Activated naive CD4-positive, alpha-beta T cell treated with anti-CD3 and anti-CD28 coated beads, Interleukin-2, amount 50 U/mL, for 72 hours (primary cell): Measurements from ENCODE around the gene TTC7B. TPM values are rescaled to one million over a fixed set of nuclear protein-coding genes. Genes with fewer than 3 reads are reported as not detected.

Experiments used
- ATAC-seq, 2 donors: fragments of 150-1000 bp; cut with Tn5 transposase; 2 replicates each; pipeline ENCODE4 v1.10.0; 2021; ENCODE audit warnings: mild to moderate bottlenecking in 2 of 2, moderate library complexity in 2 of 2
- DNase-seq, 2 donors: peaks; one replicate each; pipeline ENCODE4 v3.0.0; 2021 to 2022; ENCODE audit warnings: low spot score in 2 of 2
- H3K27ac Mint-ChIP-seq, 2 donors: one replicate each; pipeline ENCODE4 v1.8.0; 2022; ENCODE audit warnings: mild to moderate bottlenecking in 2 of 2, mixed read lengths in 2 of 2
- H3K36me3 Mint-ChIP-seq, 2 donors: one replicate each; pipeline ENCODE4 v1.8.0; 2022; ENCODE audit warnings: mixed read lengths in 2 of 2
- H3K9me3 Mint-ChIP-seq, 2 donors: one replicate each; pipeline ENCODE4 v1.8.0; 2022; ENCODE audit warnings: mixed read lengths in 2 of 2
- total RNA-seq, 2 donors: library from RNA; stranded (reverse); gene quantifications; one replicate each; pipeline ENCODE4 v1.2.3, GENCODE V29; 2022

TTC7B gene
- total RNA-seq, 2 donors from 2014 or later = 7.2 to 9.1 TPM

GRCh38 chr14:90508536-90509254, 307.5 kb downstream of the TTC7B start:
- Mint-ChIP-seq H3K36me3 (no peaks in the 10 kb centered on the region), H3K9me3 (no peaks in the 10 kb centered on the region), H3K27ac (peak overlapping the region in 1 of 2 donors; percentile 82)
- no peak for DNase-seq
- ATAC-seq = no peak

DNA sequence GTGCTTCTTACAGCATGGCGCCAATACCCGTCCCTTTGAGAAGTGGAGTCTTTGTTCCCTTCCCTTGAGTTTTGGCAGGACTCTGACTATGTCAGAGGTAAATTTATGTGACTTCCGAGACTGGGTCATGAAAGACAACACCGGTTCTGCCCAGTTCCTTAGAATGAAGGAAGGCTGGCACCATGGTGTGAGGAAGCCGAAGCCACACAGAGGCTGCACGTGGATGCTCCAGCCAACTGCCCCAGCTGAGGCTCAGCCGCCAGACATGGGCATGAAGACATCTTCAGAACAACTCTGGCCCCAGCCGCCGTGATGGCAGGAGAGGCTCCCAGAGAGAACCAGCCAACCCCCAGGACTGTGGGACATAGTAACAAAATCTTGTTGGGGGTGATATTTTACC, 308.2 kb downstream of the TTC7B start:
- no peak for DNase-seq
- Mint-ChIP-seq H3K36me3 (no peaks in the 10 kb centered on the region), H3K9me3 (no peaks in the 10 kb centered on the region), H3K27ac (no peak overlapping the region)
- no peak for ATAC-seq

DNA sequence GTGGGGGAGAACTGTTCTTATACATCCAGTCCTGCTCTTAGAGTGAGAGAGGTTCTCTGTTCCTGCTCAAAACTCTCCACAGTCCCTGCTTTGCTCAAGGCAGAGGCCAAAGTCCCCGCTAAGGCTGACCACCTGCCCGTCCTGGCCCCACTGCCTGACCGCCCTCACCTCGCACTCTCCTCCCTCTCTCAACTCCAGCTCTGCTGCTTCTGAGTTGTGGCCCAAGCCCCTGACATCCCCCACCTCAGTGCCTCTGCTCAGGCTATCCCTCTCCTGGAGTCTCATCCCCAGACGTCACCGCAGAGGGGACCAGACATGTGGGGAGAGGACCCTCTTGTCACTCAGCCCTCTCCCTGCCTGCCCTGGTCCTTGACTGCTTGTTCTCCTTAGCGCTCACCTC, 308.8 kb downstream of the TTC7B start:
- DNase-seq = no peak
- no peak for ATAC-seq

GRCh38 chr14:90506748-90507147, 309.5 kb downstream of the TTC7B start:
- H3K9me3 Mint-ChIP-seq = no peaks in the 10 kb centered on the region
- H3K36me3 Mint-ChIP-seq = no peaks in the 10 kb centered on the region
- ATAC-seq (no peak), DNase-seq (no peak)
- H3K27ac Mint-ChIP-seq = no peak overlapping the region

More for the DNA sequence above, 308.8 kb downstream of the TTC7B start:
- H3K36me3 Mint-ChIP-seq = no peaks in the 10 kb centered on the region
- H3K9me3 Mint-ChIP-seq = no peaks in the 10 kb centered on the region
- H3K27ac Mint-ChIP-seq = no peak overlapping the region

DNA sequence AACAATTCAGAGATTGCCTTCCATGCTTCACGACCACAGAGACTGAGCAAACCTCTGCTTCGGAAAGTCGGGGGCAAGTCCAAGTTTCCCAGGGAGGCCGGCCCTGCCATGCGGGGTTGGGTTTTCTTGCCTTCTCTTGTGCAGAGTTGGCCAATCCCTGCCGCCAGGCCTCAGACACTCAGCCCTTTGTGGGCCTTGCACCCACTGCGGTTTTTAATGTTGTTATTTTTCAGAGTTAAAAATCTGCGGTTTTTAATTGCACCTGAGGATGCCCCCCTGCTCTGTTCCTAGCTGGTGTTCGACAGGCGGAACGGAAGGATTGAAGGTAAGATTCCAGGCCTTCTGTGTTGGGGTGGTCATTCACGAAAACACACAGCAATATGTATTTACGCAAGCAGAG, 310.7 kb downstream of the TTC7B start:
- no peak for ATAC-seq
- Mint-ChIP-seq H3K36me3 (no peaks in the 10 kb centered on the region), H3K9me3 (no peaks in the 10 kb centered on the region), H3K27ac (no peak overlapping the region)
- DNase-seq = no peak

- H3K9me3 Mint-ChIP-seq = no peaks in the 10 kb centered on the region
- ATAC-seq = no peak
- no peaks in the 10 kb centered on the region for H3K36me3 Mint-ChIP-seq
- no peak overlapping the region for H3K27ac Mint-ChIP-seq
- DNase-seq = no peak
Measured at GRCh38 chr14:90504643-90505042, 311.6 kb downstream of the TTC7B start.

GRCh38 chr14:90503582-90503981, 312.6 kb downstream of the TTC7B start:
- no peaks in the 10 kb centered on the region for H3K36me3 Mint-ChIP-seq
- no peak overlapping the region for H3K27ac Mint-ChIP-seq
- DNase-seq = no peak
- ATAC-seq = no peak
- no peaks in the 10 kb centered on the region for H3K9me3 Mint-ChIP-seq

- no peaks in the 10 kb centered on the region for H3K36me3 Mint-ChIP-seq
- no peaks in the 10 kb centered on the region for H3K9me3 Mint-ChIP-seq
- H3K27ac Mint-ChIP-seq = no peak overlapping the region
- no peak for ATAC-seq
- DNase-seq = no peak
Measured at GRCh38 chr14:90502760-90503159, 313.5 kb downstream of the TTC7B start.

GRCh38 chr14:90500665-90501370, 315.4 kb downstream of the TTC7B start:
- no peak for DNase-seq
- H3K27ac Mint-ChIP-seq = no peak overlapping the region
- no peaks in the 10 kb centered on the region for H3K9me3 Mint-ChIP-seq
- H3K36me3 Mint-ChIP-seq = no peaks in the 10 kb centered on the region
- ATAC-seq = peak in 1 of 2 donors; percentile 43

GRCh38 chr14:90499908-90500664, 316.1 kb downstream of the TTC7B start:
- ATAC-seq = no peak
- no peak for DNase-seq
- Mint-ChIP-seq H3K36me3 (no peaks in the 10 kb centered on the region), H3K9me3 (peaks cover 0 to 2% of the 10 kb centered on the region in 2 donors), H3K27ac (no peak overlapping the region)

DNA sequence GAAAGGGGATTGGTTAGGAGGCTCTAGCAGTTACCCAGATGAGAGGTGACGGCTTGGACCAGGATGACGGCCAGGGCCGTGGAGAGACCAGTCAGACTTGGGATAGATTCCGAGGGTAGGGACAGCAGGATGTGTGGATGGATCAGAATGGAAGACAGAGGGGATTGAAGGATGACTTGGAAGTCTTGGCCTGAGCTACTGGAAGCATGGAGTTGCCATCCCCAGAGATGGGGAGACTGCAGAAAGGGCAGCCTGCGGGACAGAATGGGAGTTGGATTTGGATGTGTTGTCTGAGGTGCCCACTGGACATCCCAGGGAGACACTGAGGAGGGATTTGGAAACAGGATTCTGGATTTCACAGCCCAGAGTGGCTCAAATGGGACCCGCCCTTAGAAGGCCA, 317.1 kb downstream of the TTC7B start:
- Mint-ChIP-seq H3K9me3 (peaks cover 0 to 7% of the 10 kb centered on the region in 2 donors), H3K36me3 (no peaks in the 10 kb centered on the region), H3K27ac (no peak overlapping the region)
- no peak for DNase-seq
- no peak for ATAC-seq

DNA sequence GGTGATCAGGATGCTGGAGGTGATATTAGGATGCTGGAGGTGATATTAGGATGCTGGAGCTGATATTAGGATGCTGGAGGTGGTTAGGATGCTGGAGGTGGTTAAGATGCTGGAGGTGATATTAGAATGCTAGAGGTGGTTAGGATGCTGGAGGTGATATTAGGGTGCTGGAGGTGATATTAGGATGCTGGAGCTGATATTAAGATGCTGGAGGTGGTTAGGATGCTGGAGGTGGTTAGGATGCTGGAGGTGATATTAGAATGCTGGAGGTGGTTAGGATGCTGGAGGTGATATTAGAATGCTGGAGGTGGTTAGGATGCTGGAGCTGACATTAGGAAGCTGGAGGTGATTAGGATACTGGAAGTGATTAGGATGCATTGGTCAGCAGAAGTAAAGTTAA, 318.0 kb downstream of the TTC7B start:
- H3K36me3 Mint-ChIP-seq = no peaks in the 10 kb centered on the region
- H3K9me3 Mint-ChIP-seq = peaks cover 0 to 7% of the 10 kb centered on the region in 2 donors
- DNase-seq (no peak), ATAC-seq (no peak)
- H3K27ac Mint-ChIP-seq = no peak overlapping the region

GRCh38 chr14:90496379-90496778, 319.9 kb downstream of the TTC7B start:
- no peak for ATAC-seq
- DNase-seq = no peak
- H3K27ac Mint-ChIP-seq = no peak overlapping the region
- H3K36me3 Mint-ChIP-seq = no peaks in the 10 kb centered on the region
- peaks cover 0 to 7% of the 10 kb centered on the region in 2 donors for H3K9me3 Mint-ChIP-seq

GRCh38 chr14:90495357-90496276, 320.6 kb downstream of the TTC7B start:
- DNase-seq = peak in 1 of 2 donors; percentile 59
- H3K9me3 Mint-ChIP-seq = peaks cover 0 to 7% of the 10 kb centered on the region in 2 donors
- no peak overlapping the region for H3K27ac Mint-ChIP-seq
- ATAC-seq = no peak
- no peaks in the 10 kb centered on the region for H3K36me3 Mint-ChIP-seq

DNA sequence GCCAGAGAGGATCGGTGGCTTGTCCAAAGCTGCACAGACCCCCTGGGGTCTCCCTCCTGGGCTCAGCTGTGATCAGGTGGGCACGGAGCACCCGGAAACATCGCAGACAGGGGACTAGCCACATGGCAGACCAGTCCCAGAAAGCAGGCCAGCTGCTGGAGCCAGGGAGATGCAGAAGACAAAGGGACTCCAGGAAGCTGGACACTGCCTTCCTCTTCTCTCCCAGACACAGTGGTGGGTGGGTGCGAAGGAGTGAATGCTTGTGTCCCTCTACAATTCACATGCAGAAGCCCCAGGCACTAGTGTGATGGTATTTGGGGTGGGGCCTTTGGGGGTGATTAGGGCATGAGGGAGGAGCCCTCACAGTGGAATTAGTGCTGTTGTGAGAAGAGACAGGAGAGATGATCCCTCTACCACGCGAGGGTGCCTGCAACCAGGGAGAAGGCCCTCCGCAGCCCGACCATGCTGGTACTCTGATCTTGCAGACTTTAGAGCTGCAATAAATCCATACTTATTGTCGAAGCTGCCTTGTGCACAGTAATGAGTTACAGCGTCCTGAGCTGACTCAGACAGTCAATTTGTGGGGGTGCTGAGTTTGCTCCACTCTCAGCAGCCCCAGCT, 324.2 kb downstream of the TTC7B start:
- ATAC-seq = no peak
- H3K27ac Mint-ChIP-seq = no peak overlapping the region
- H3K36me3 Mint-ChIP-seq = no peaks in the 10 kb centered on the region
- H3K9me3 Mint-ChIP-seq = peaks cover 0 to 7% of the 10 kb centered on the region in 2 donors
- DNase-seq = no peak
